Measurements from ENCODE around the gene MYLK4.

DNA sequence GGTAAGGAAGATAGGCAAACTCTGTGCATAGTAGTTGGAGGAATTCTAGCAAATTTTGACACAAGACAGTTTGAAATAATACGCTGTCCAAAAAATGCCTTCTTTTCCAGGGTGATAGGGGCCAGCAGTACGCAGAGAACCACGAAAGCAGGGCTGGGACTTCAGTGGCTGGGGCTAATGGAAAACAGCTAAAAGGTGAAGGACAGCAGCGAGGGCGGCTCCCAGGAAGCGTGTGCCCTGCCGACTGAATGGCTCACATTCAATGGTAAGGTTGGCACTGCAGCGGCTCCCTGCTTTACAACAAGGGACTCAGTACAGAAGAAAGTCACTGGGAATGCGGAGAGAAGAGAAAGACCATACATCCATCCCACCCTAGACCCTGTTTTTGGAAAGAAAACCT, 131.1 kb downstream of the MYLK4 start:
- TF ChIP-seq, protein P1, sequence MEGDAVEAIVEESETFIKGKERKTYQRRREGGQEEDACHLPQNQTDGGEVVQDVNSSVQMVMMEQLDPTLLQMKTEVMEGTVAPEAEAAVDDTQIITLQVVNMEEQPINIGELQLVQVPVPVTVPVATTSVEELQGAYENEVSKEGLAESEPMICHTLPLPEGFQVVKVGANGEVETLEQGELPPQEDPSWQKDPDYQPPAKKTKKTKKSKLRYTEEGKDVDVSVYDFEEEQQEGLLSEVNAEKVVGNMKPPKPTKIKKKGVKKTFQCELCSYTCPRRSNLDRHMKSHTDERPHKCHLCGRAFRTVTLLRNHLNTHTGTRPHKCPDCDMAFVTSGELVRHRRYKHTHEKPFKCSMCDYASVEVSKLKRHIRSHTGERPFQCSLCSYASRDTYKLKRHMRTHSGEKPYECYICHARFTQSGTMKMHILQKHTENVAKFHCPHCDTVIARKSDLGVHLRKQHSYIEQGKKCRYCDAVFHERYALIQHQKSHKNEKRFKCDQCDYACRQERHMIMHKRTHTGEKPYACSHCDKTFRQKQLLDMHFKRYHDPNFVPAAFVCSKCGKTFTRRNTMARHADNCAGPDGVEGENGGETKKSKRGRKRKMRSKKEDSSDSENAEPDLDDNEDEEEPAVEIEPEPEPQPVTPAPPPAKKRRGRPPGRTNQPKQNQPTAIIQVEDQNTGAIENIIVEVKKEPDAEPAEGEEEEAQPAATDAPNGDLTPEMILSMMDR (IDR thresholded peaks at IDR 0.05) = no peak
- no peak for TF ChIP-seq EP300 (IDR thresholded peaks at IDR 0.05)
- TF ChIP-seq POLR2AphosphoS5 (IDR thresholded peaks at IDR 0.05) = no peak
